A549 treated with Hydrocortisone at 1 μM for 4 hours (cell line): ENCODE results near the gene PCDHGB3. TPM values are rescaled to one million over a fixed set of nuclear protein-coding genes. Genes with fewer than 3 reads are reported as not detected.

ENCODE experiments used
- total RNA-seq: library from RNA; stranded (reverse); fragments of 200-300 nt; extraction: Qiagen RNA extraction; gene quantifications from 5 replicates; pipeline ENCODE4 v1.2.3, GENCODE V29; 2022

The PCDHGB3 gene
- 0.20 to 0.25 TPM (median 0.21 TPM) in 5 replicates for total RNA-seq

GRCh38 chr5:141369994-141370848 is at the start of gene PCDHGB3:
PCDHGB3 (plus strand) TSS chr5:141370242; CDS start chr5:141370395, 153 bp downstream.

GRCh38 chr5:141330299-141331080 is 39.6 kb upstream of the PCDHGB3 start, which contains the start of gene PCDHGA1:
PCDHGA1 (plus strand) TSS chr5:141330514.

GRCh38 chr5:141338538-141339306 is 31.3 kb upstream of the PCDHGB3 start, which contains the start of gene PCDHGA2:
PCDHGA2 (plus strand) TSS chr5:141338760.

GRCh38 chr5:141343242-141343952 is 26.6 kb upstream of the PCDHGB3 start, which contains the start of gene PCDHGA3:
PCDHGA3 (plus strand) TSS chr5:141343829; CDS start chr5:141344034, 205 bp downstream.

GRCh38 chr5:141349917-141350619 is 20.0 kb upstream of the PCDHGB3 start, which contains the start of gene PCDHGB1:
PCDHGB1 (plus strand) TSS chr5:141350099; CDS start chr5:141350261, 162 bp downstream.

GRCh38 chr5:141354900-141355469 is 15.1 kb upstream of the PCDHGB3 start, which contains the start of gene PCDHGA4:
PCDHGA4 (plus strand) TSS chr5:141355021; CDS start chr5:141355108, 87 bp downstream.

GRCh38 chr5:141359790-141360426 is 10.1 kb upstream of the PCDHGB3 start, which contains the start of gene PCDHGB2:
PCDHGB2 (plus strand) TSS chr5:141359994; CDS start chr5:141360136, 142 bp downstream.

GRCh38 chr5:141363952-141364660 is 5.9 kb upstream of the PCDHGB3 start, which contains the start of gene PCDHGA5:
PCDHGA5 (plus strand) TSS chr5:141364162; CDS start chr5:141364331, 169 bp downstream.

GRCh38 chr5:141373673-141374317 is 3.8 kb downstream of the PCDHGB3 start, which contains the start of gene PCDHGA6:
PCDHGA6 (plus strand) TSS chr5:141373891; CDS start chr5:141374084, 193 bp downstream.

GRCh38 chr5:141382469-141383294 is 12.6 kb downstream of the PCDHGB3 start, which contains the start of gene PCDHGA7:
PCDHGA7 (plus strand) TSS chr5:141382742; CDS start chr5:141382900, 158 bp downstream.

GRCh38 chr5:141387557-141388311 is 17.7 kb downstream of the PCDHGB3 start, which contains the start of gene PCDHGB4:
PCDHGB4 (plus strand) TSS chr5:141387698; CDS start chr5:141387885, 187 bp downstream.

GRCh38 chr5:141392429-141393198 is 22.6 kb downstream of the PCDHGB3 start, which contains the start of gene PCDHGA8:
PCDHGA8 (plus strand) TSS chr5:141392633; CDS start chr5:141392814, 181 bp downstream.

GRCh38 chr5:141397756-141398551 is 27.9 kb downstream of the PCDHGB3 start, which contains the start of gene PCDHGB5:
PCDHGB5 (plus strand) TSS chr5:141397947; CDS start chr5:141398128, 181 bp downstream.

GRCh38 chr5:141402553-141403243 is 32.7 kb downstream of the PCDHGB3 start, which contains the start of gene PCDHGA9:
PCDHGA9 (plus strand) TSS chr5:141402778; CDS start chr5:141402953, 175 bp downstream.

